Astrocyte (in vitro differentiated cells and primary cell): ENCODE results near the gene LCLAT1.

Experiments
- EZH2 ChIP-seq: IDR thresholded peaks from 2 replicates; pipeline ENCODE4 v1.6.1; 2012; ENCODE audit warnings: mild to moderate bottlenecking, low read length, inconsistent platforms; ENCODE audit not compliant: insufficient read depth
- TF ChIP-seq, protein P1 (sequence below): IDR thresholded peaks from 2 replicates; pipeline ENCODE4 v1.5.1; 2011; ENCODE audit warnings: low read depth, mild to moderate bottlenecking, inconsistent platforms, low read length, moderate library complexity; ENCODE audit not compliant: insufficient read depth

GRCh38 chr2:30654404-30654803 is 207.4 kb downstream of the LCLAT1 start:
- TF ChIP-seq, protein P1, sequence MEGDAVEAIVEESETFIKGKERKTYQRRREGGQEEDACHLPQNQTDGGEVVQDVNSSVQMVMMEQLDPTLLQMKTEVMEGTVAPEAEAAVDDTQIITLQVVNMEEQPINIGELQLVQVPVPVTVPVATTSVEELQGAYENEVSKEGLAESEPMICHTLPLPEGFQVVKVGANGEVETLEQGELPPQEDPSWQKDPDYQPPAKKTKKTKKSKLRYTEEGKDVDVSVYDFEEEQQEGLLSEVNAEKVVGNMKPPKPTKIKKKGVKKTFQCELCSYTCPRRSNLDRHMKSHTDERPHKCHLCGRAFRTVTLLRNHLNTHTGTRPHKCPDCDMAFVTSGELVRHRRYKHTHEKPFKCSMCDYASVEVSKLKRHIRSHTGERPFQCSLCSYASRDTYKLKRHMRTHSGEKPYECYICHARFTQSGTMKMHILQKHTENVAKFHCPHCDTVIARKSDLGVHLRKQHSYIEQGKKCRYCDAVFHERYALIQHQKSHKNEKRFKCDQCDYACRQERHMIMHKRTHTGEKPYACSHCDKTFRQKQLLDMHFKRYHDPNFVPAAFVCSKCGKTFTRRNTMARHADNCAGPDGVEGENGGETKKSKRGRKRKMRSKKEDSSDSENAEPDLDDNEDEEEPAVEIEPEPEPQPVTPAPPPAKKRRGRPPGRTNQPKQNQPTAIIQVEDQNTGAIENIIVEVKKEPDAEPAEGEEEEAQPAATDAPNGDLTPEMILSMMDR = no peak
- TF ChIP-seq EZH2 = no peak
